Measurements from ENCODE around the gene NUBPL.
"Not testable (repeated sequence)": the region's sequence is repeated elsewhere in the genome, so short reads cannot be mapped to it uniquely, and the experiment has no call there.

NUBPL gene

DNA sequence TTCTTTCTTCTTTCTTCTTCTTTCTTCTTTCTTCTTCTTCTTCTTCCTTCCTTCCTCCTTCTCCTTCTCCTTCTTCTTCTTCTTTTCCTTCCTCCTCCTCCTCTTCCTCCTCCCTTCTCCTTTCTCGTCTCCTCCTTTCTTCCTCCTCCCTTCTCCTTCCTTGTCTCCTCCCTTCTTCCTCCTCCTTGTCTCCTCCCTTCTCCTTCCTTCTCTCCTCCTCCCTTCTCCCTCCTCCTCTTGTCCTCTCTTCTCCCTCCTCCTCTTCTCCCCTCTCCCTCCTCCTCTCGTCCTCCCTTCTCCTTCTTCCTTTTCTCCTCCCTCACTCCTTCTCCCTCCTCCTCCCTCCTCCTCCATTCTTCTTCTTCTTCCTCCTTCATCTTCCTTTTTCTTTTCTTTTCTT lies 44.5 kb downstream of the NUBPL start:
- ATAC-seq = no peak
- Mint-ChIP-seq H3K27ac (peak overlapping the region in 1 of 2 donors; percentile 86), H3K4me1 (no peaks in the 10 kb centered on the region), H3K4me3 (no peak overlapping the region), H3K9me3 (peaks cover 19 to 28% of the 10 kb centered on the region in 2 donors), H3K27me3 (no peaks in the 10 kb centered on the region)
- no peak for DNase-seq

DNA sequence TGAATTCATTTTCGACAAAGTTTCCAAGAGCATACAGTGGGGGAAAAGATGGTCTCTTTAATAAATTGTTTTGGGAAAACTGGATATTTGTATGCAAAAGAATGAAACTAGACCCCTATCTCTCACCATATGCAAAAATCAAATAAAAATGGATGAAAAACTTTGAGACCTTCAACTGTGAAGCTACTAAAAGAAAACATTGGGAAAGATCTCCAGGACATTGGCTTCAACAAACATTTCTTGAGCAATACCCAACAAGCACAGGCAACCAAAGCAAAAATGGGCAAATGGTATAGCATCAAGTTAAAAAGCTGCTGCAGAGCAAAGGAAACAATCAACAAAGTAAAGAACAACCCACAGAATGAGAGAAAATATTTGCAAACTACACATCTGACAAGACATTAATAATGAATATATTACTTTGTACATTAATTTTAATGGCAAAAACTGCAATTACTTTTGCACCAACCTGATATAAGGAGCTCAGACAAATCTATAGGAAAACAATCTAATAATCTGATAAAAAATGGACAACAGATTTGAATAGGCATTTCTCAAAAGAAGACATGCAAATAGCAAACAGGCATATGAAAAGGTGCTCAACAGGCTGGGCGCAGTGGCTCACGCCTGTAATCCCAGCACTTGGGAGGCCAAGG lies 50.7 kb downstream of the NUBPL start:
- H3K27ac Mint-ChIP-seq = no peak overlapping the region
- H3K4me3 Mint-ChIP-seq = no peak overlapping the region
- DNase-seq (no peak), ATAC-seq (no peak)
- peaks cover 37 to 41% of the 10 kb centered on the region in 2 donors for H3K9me3 Mint-ChIP-seq
- no peaks in the 10 kb centered on the region for H3K27me3 Mint-ChIP-seq
- no peaks in the 10 kb centered on the region for H3K4me1 Mint-ChIP-seq

- peaks cover 35 to 39% of the 10 kb centered on the region in 2 donors for H3K9me3 Mint-ChIP-seq
- DNase-seq = no peak
- H3K27ac Mint-ChIP-seq = no peak overlapping the region
- ATAC-seq = no peak
- H3K4me3 Mint-ChIP-seq = no peak overlapping the region
- H3K27me3 Mint-ChIP-seq = no peaks in the 10 kb centered on the region
- H3K4me1 Mint-ChIP-seq = no peaks in the 10 kb centered on the region
Observed at GRCh38 chr14:31613188-31613587, 52.0 kb downstream of the NUBPL start.

GRCh38 chr14:31618884-31619283 lies 57.7 kb downstream of the NUBPL start:
- not testable (repeated sequence) for H3K27ac Mint-ChIP-seq, ATAC-seq, H3K4me1 Mint-ChIP-seq, H3K4me3 Mint-ChIP-seq, H3K27me3 Mint-ChIP-seq, DNase-seq
- peaks cover 47 to 48% of the 10 kb centered on the region in 2 donors for H3K9me3 Mint-ChIP-seq

- H3K4me3 Mint-ChIP-seq = no peak overlapping the region
- no peak overlapping the region for H3K27ac Mint-ChIP-seq
- no peaks in the 10 kb centered on the region for H3K4me1 Mint-ChIP-seq
- ATAC-seq = no peak
- H3K9me3 Mint-ChIP-seq = peaks cover 52 to 53% of the 10 kb centered on the region in 2 donors
- no peak for DNase-seq
- H3K27me3 Mint-ChIP-seq = no peaks in the 10 kb centered on the region
Observed at GRCh38 chr14:31619440-31619839, 58.2 kb downstream of the NUBPL start.

DNA sequence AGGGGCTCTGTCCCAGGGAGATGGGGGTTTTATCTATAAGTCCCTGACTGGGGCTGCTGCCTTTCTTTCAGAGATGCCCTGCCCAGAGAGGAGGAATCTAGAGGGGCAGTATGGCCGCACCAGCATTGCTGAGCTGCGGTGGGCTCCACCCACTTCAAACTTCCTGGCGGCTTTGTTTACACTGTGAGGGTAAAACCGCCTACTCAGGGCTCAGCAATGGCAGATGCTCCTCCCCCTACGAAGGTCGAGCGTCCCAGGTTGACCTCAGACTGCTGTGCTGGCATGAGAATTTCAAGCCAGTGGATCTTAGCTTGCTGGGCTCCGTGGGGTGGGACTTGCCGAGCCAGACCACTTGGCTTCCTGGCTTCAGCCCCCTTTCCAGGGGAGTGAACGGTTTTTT lies 59.7 kb downstream of the NUBPL start:
- not testable (repeated sequence) for H3K4me1 Mint-ChIP-seq, DNase-seq, H3K4me3 Mint-ChIP-seq, ATAC-seq, H3K27me3 Mint-ChIP-seq, H3K27ac Mint-ChIP-seq
- peaks cover 52 to 54% of the 10 kb centered on the region in 2 donors for H3K9me3 Mint-ChIP-seq

- no peaks in the 10 kb centered on the region for H3K4me1 Mint-ChIP-seq
- H3K9me3 Mint-ChIP-seq = peaks cover 52 to 54% of the 10 kb centered on the region in 2 donors
- no peaks in the 10 kb centered on the region for H3K27me3 Mint-ChIP-seq
- no peak overlapping the region for H3K27ac Mint-ChIP-seq
- DNase-seq = no peak
- H3K4me3 Mint-ChIP-seq = no peak overlapping the region
- ATAC-seq = no peak
Observed at GRCh38 chr14:31622060-31622459, 60.9 kb downstream of the NUBPL start.

DNA sequence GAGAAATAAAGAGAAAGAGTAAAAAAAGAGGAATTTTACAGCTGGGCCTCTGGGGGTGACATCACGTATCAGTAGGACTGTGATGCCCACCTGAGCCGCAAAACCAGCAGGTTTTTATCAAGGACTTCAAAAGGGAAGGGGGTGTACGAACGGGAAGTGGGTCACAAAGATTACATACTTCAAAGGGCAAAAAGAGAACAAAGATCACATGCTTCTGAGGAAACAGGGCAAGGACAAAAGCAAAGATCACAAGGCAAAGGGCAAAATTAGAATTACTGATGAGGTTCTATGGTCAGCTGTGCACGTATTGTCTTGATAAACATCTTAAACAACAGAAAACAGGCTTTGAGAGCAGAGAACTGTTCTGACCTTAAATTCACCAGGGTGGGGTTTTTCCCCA lies 91.7 kb downstream of the NUBPL start:
- H3K9me3 Mint-ChIP-seq = peaks cover 24 to 46% of the 10 kb centered on the region in 2 donors
- H3K4me1 Mint-ChIP-seq, H3K27ac Mint-ChIP-seq, H3K4me3 Mint-ChIP-seq, DNase-seq, ATAC-seq, H3K27me3 Mint-ChIP-seq: not testable (repeated sequence)

GRCh38 chr14:31657917-31658316 lies 96.7 kb downstream of the NUBPL start:
- H3K27me3 Mint-ChIP-seq = no peaks in the 10 kb centered on the region
- no peak for DNase-seq
- no peak overlapping the region for H3K27ac Mint-ChIP-seq
- peaks cover 12 to 27% of the 10 kb centered on the region in 2 donors for H3K9me3 Mint-ChIP-seq
- no peak for ATAC-seq
- H3K4me1 Mint-ChIP-seq = peaks cover 5% of the 10 kb centered on the region
- no peak overlapping the region for H3K4me3 Mint-ChIP-seq

GRCh38 chr14:31659278-31659677 lies 98.1 kb downstream of the NUBPL start:
- peak overlapping the region in 1 of 2 donors; percentile 8 for H3K27ac Mint-ChIP-seq
- H3K4me1 Mint-ChIP-seq = peaks cover 5% of the 10 kb centered on the region
- no peak overlapping the region for H3K4me3 Mint-ChIP-seq
- ATAC-seq (no peak), DNase-seq (no peak)
- H3K27me3 Mint-ChIP-seq = no peaks in the 10 kb centered on the region
- H3K9me3 Mint-ChIP-seq = peaks cover 11 to 23% of the 10 kb centered on the region in 2 donors

DNA sequence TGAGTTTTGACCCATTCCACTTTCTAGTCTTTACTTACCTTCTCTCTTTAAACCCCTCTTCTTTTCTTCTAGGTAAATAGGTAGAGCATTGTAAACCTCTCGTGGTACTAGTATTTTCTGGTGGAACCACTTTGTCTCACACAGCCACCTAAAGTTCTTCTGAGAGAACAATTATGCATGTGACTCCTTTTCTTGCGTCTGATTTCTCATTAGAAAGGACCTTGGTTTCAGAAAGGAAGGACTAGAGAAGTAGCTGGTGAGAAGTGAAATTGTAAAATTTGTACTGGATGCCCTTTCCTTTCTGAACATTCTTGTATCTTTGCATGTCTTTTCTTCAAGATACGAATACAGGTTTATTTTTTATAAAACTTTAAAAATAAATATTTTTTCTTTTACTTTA lies 99.0 kb downstream of the NUBPL start:
- Mint-ChIP-seq H3K27ac (no peak overlapping the region), H3K9me3 (peaks cover 18 to 26% of the 10 kb centered on the region in 2 donors), H3K27me3 (no peaks in the 10 kb centered on the region), H3K4me1 (peaks cover 5% of the 10 kb centered on the region), H3K4me3 (no peak overlapping the region)
- DNase-seq (no peak), ATAC-seq (no peak)

- ATAC-seq = no peak
Observed at GRCh38 chr14:31660728-31661127, 99.5 kb downstream of the NUBPL start.

DNA sequence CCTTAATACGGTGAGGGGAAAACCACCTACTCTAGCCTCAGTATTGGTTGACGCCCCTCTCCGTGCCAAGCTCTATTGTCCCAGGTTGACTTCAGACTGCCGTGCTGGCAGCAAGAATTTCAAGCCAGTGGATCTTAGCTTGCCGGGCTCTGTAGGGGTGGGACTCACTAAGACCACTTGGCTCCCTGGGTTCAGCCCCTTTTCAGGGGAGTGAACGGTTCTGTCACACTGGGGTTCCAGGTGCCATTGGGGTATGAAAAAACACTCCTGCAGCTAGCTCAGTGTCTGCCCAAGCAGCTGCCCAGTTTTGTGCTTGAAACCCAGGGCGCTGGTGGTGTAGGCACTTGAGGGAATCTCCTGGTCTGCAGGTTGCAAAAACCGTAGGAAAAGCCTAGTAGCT lies 107.1 kb downstream of the NUBPL start:
- ATAC-seq (no peak), DNase-seq (no peak)
- Mint-ChIP-seq H3K27me3 (no peaks in the 10 kb centered on the region), H3K9me3 (peaks cover 38 to 56% of the 10 kb centered on the region in 2 donors), H3K4me3 (no peak overlapping the region), H3K4me1 (no peaks in the 10 kb centered on the region), H3K27ac (no peak overlapping the region)

More at GRCh38 chr14:31660728-31661127, 99.5 kb downstream of the NUBPL start:
- H3K4me1 Mint-ChIP-seq = peaks cover 5% of the 10 kb centered on the region
- DNase-seq = no peak
- H3K27me3 Mint-ChIP-seq = no peaks in the 10 kb centered on the region
- no peak overlapping the region for H3K27ac Mint-ChIP-seq
- H3K9me3 Mint-ChIP-seq = peaks cover 23 to 30% of the 10 kb centered on the region in 2 donors
- no peak overlapping the region for H3K4me3 Mint-ChIP-seq

DNA sequence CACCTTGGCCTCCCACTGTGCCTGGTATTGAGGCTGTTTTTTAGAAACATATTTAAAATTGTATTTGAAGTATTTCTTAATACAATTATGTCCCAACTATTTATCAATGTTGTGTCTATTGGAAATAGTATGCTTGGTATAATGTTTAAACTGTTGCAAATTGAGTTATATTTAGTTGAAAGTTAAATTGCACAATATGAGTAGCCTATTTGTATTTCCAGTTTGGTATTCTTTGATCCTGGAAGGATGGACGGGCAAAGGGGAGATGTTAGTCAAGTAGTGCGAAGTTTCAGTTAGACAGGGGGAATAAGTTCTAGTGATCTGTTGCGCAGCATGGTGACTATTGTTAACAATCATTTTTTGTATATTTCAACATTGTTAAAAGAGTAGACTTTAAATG lies 111.5 kb downstream of the NUBPL start:
- H3K9me3 Mint-ChIP-seq = peaks cover 21 to 29% of the 10 kb centered on the region in 2 donors
- H3K4me3 Mint-ChIP-seq = no peak overlapping the region
- no peak for ATAC-seq
- no peaks in the 10 kb centered on the region for H3K27me3 Mint-ChIP-seq
- no peak for DNase-seq
- H3K4me1 Mint-ChIP-seq = no peaks in the 10 kb centered on the region
- H3K27ac Mint-ChIP-seq = no peak overlapping the region

DNA sequence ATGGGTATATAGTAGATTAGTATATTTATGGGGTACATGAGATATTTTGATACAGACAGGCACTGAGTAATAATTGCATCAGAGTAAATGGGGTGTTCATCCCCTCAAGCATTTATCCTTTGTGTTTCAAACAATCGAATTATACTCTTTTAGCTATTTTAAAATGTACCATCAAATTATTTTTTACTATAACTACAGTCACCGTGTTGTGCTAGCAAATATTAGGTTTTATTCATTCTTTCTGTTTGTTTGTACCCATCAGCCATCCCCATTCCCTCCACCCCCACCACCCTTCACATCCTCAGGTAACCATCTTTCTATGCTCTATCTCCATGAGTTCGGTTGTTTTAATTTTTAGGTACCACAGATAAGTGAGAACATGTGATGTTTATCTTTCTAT lies 115.8 kb downstream of the NUBPL start:
- no peaks in the 10 kb centered on the region for H3K4me1 Mint-ChIP-seq
- DNase-seq (no peak), ATAC-seq (no peak)
- H3K27ac Mint-ChIP-seq = no peak overlapping the region
- H3K4me3 Mint-ChIP-seq = no peak overlapping the region
- H3K9me3 Mint-ChIP-seq = peaks cover 7 to 10% of the 10 kb centered on the region in 2 donors
- H3K27me3 Mint-ChIP-seq = no peaks in the 10 kb centered on the region

DNA sequence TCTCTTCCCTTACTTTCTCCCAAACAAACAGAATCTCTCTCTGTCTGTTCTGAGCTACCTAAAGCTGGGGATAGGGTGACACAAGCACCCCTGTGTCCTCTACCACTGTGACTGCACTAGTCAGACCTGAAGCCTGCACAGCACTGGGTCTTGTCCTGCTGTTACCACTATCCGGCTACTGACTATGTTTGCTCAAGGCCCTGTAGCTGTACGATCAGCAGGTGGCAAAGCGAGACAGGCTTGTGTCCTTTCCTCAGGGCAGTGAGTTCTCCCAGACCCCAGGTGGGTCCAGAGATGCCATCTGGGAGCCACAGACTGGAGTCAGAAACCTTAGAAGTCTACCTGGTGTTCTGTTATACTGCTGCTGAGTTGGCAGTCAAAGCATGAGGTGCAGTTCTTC lies 116.4 kb downstream of the NUBPL start:
- Mint-ChIP-seq H3K27me3 (no peaks in the 10 kb centered on the region), H3K9me3 (peaks cover 7 to 10% of the 10 kb centered on the region in 2 donors), H3K27ac (no peak overlapping the region), H3K4me3 (no peak overlapping the region), H3K4me1 (no peaks in the 10 kb centered on the region)
- ATAC-seq = no peak
- no peak for DNase-seq

All from stimulated activated naive CD8-positive, alpha-beta T cell treated with anti-CD3 and anti-CD28 coated beads, Interleukin-15, amount 100 ng/mL, for 72 hours (primary cell).